ENCODE measurements around the gene ANKS1B. TPM values are rescaled to one million over a fixed set of nuclear protein-coding genes. Genes with fewer than 3 reads are reported as not detected.

Gene ANKS1B
- total RNA-seq, 1 experiment from 2014 or later: 0.61 TPM

GRCh38 chr12:99966429-99966828 lies 18.3 kb downstream of the ANKS1B start:
- no peak overlapping the region for H3K4me3 Mint-ChIP-seq (ENCODE audit: unreplicated experiment)
- Histone ChIP-seq H3K4me3 (ENCODE audit: low read depth, low read length) (no peak overlapping the region), H3K9me3 (no peaks in the 10 kb centered on the region), H3K4me1 (no peaks in the 10 kb centered on the region), H3K27me3 (replicated peaks; ENCODE audit: control insufficient read depth, insufficient read depth, low read length) (no peaks in the 10 kb centered on the region), H3K36me3 (ENCODE audit: control insufficient read depth, insufficient read depth, low read length) (no peaks in the 10 kb centered on the region)
- H3K9me3 Mint-ChIP-seq (ENCODE audit: unreplicated experiment): peaks cover 8% of the 10 kb centered on the region
- BruUV-seq (replicated peaks): no TSS peak
- no peak for DNase-seq
- H3K27ac Mint-ChIP-seq (ENCODE audit: unreplicated experiment): no peak overlapping the region
- ChIA-PET CTCF (no interaction called here), POLR2A (no interaction called here)
- H3K27me3 Mint-ChIP-seq (ENCODE audit: insufficient read depth, unreplicated experiment): no peaks in the 10 kb centered on the region
- no peaks in the 10 kb centered on the region for H3K4me1 Mint-ChIP-seq (ENCODE audit: low read depth, unreplicated experiment)
- TF ChIP-seq, protein P1, sequence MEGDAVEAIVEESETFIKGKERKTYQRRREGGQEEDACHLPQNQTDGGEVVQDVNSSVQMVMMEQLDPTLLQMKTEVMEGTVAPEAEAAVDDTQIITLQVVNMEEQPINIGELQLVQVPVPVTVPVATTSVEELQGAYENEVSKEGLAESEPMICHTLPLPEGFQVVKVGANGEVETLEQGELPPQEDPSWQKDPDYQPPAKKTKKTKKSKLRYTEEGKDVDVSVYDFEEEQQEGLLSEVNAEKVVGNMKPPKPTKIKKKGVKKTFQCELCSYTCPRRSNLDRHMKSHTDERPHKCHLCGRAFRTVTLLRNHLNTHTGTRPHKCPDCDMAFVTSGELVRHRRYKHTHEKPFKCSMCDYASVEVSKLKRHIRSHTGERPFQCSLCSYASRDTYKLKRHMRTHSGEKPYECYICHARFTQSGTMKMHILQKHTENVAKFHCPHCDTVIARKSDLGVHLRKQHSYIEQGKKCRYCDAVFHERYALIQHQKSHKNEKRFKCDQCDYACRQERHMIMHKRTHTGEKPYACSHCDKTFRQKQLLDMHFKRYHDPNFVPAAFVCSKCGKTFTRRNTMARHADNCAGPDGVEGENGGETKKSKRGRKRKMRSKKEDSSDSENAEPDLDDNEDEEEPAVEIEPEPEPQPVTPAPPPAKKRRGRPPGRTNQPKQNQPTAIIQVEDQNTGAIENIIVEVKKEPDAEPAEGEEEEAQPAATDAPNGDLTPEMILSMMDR (IDR thresholded peaks at IDR 0.05; ENCODE audit: insufficient read depth in 1 of 2, low read depth in 1 of 2, low read length in 1 of 2, severe bottlenecking in 1 of 2, unreplicated experiment in 1 of 2): no peak
- H3K36me3 Mint-ChIP-seq (ENCODE audit: insufficient read depth, unreplicated experiment): no peaks in the 10 kb centered on the region
- intact Hi-C loops (cut with micrococcal nuclease; ENCODE audit: unreplicated experiment): no loop called here

DNA sequence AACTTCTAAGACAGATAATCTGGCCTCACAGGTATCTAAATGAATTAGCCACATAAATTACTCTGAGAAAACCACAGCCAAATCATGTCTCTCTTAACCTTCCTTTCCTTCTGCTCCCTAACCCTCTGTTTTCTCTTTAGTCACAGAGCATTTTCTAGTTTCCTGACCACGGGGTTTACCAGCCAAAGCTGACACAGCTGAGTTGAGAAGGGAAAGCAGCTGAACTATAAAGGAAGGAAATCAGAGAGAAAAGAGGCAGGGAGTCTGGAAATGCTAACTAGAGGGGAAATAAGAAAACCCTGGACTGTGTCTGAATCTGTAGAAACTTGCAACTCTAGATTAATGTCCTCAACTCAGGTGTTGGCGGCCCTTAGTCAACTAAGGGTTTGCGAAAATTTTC lies 24.4 kb downstream of the ANKS1B start:
- TF ChIP-seq, protein P1 (IDR thresholded peaks at IDR 0.05; ENCODE audit: insufficient read depth in 1 of 2, low read depth in 1 of 2, low read length in 1 of 2, severe bottlenecking in 1 of 2, unreplicated experiment in 1 of 2): no peak
- no peak overlapping the region for H3K4me3 Mint-ChIP-seq (ENCODE audit: unreplicated experiment)
- ChIA-PET POLR2A (no interaction called here), CTCF (no interaction called here)
- no TSS peak for BruUV-seq (replicated peaks)
- Histone ChIP-seq H3K9me3 (no peaks in the 10 kb centered on the region), H3K4me1 (no peaks in the 10 kb centered on the region), H3K4me3 (ENCODE audit: low read depth, low read length) (no peak overlapping the region), H3K27me3 (replicated peaks; ENCODE audit: control insufficient read depth, insufficient read depth, low read length) (no peaks in the 10 kb centered on the region), H3K36me3 (ENCODE audit: control insufficient read depth, insufficient read depth, low read length) (no peaks in the 10 kb centered on the region)
- no peaks in the 10 kb centered on the region for H3K36me3 Mint-ChIP-seq (ENCODE audit: insufficient read depth, unreplicated experiment)
- no peak for DNase-seq
- no peaks in the 10 kb centered on the region for H3K4me1 Mint-ChIP-seq (ENCODE audit: low read depth, unreplicated experiment)
- H3K9me3 Mint-ChIP-seq (ENCODE audit: unreplicated experiment): no peaks in the 10 kb centered on the region
- no peak overlapping the region for H3K27ac Mint-ChIP-seq (ENCODE audit: unreplicated experiment)
- no peaks in the 10 kb centered on the region for H3K27me3 Mint-ChIP-seq (ENCODE audit: insufficient read depth, unreplicated experiment)
- intact Hi-C loops (cut with micrococcal nuclease; ENCODE audit: unreplicated experiment): no loop called here

GRCh38 chr12:99959549-99960170 lies 25.1 kb downstream of the ANKS1B start:
- ChIA-PET POLR2A (no interaction called here), CTCF (no interaction called here)
- Histone ChIP-seq H3K4me1 (no peaks in the 10 kb centered on the region), H3K27me3 (replicated peaks; ENCODE audit: control insufficient read depth, insufficient read depth, low read length) (no peaks in the 10 kb centered on the region), H3K9me3 (no peaks in the 10 kb centered on the region), H3K36me3 (ENCODE audit: control insufficient read depth, insufficient read depth, low read length) (no peaks in the 10 kb centered on the region), H3K4me3 (ENCODE audit: low read depth, low read length) (no peak overlapping the region)
- Mint-ChIP-seq H3K27ac (ENCODE audit: unreplicated experiment) (no peak overlapping the region), H3K36me3 (ENCODE audit: insufficient read depth, unreplicated experiment) (no peaks in the 10 kb centered on the region), H3K27me3 (ENCODE audit: insufficient read depth, unreplicated experiment) (no peaks in the 10 kb centered on the region), H3K9me3 (ENCODE audit: unreplicated experiment) (no peaks in the 10 kb centered on the region), H3K4me3 (ENCODE audit: unreplicated experiment) (no peak overlapping the region), H3K4me1 (ENCODE audit: low read depth, unreplicated experiment) (no peaks in the 10 kb centered on the region)
- intact Hi-C loops (cut with micrococcal nuclease; ENCODE audit: unreplicated experiment): no loop called here
- no peak for DNase-seq
- TF ChIP-seq, protein P1 (IDR thresholded peaks at IDR 0.05; ENCODE audit: insufficient read depth in 1 of 2, low read depth in 1 of 2, low read length in 1 of 2, severe bottlenecking in 1 of 2, unreplicated experiment in 1 of 2): no peak
- no TSS peak for BruUV-seq (replicated peaks)

All from Caco-2 (cell line).